Omental fat pad (tissue), 4 donors: ENCODE results near the gene PHLDA3. TPM values are rescaled to one million over a fixed set of nuclear protein-coding genes. Genes with fewer than 3 reads are reported as not detected.
A peak's percentile ranks its signal among the peaks of the same experiment; 100 is the strongest.

ENCODE experiments used
- ATAC-seq: fragments of 150-250 bp; one replicate; pipeline ENCODE4 v1.9.1; 2016; ENCODE audit warnings: mild to moderate bottlenecking, moderate library complexity; ENCODE audit not compliant: low FRiP score
- DNase-seq: peaks from one replicate; pipeline ENCODE4 v3.0.0-alpha.2; 2019; ENCODE audit warnings: low spot score
- CTCF ChIP-seq, 3 donors: fragments of 450-650 bp; IDR thresholded peaks; one replicate each; pipeline ENCODE4 v1.5.1; 2016 to 2017; ENCODE audit warnings: antibody characterized with exemption in 3 of 3, mild to moderate bottlenecking in 3 of 3, moderate library complexity in 2 of 3
- total RNA-seq, 4 donors: library from RNA; depleted of rRNA; stranded (reverse); fragments of >200 nt; gene quantifications; one replicate each; pipeline ENCODE4 v1.1.0, GENCODE V29; 2016

Gene PHLDA3
- total RNA-seq, 4 donors from 2014 or later, result 95.2 to 392 (median 148) TPM

- DNase-seq (no peak), ATAC-seq (no peak)
- TF ChIP-seq CTCF (IDR thresholded peaks at IDR 0.05), result no peak
Measured at GRCh38 chr1:201514466-201514865, 45.5 kb upstream of the PHLDA3 start.

- ATAC-seq, result no peak
- DNase-seq, result no peak
- no peak for TF ChIP-seq CTCF (IDR thresholded peaks at IDR 0.05)
Measured at GRCh38 chr1:201513498-201514243, 44.7 kb upstream of the PHLDA3 start.

- ATAC-seq (peak; percentile 20), DNase-seq (no peak)
- TF ChIP-seq CTCF (IDR thresholded peaks at IDR 0.05), result no peak
Measured at GRCh38 chr1:201511941-201512539, 43.1 kb upstream of the PHLDA3 start.

GRCh38 chr1:201511396-201511940, 42.5 kb upstream of the PHLDA3 start:
- no peak for ATAC-seq
- no peak for DNase-seq
- TF ChIP-seq CTCF (IDR thresholded peaks at IDR 0.05), result no peak

- ATAC-seq (no peak), DNase-seq (no peak)
- TF ChIP-seq CTCF (IDR thresholded peaks at IDR 0.05), result no peak
Measured at GRCh38 chr1:201510734-201511133, 41.7 kb upstream of the PHLDA3 start.

GRCh38 chr1:201509601-201510374, 40.8 kb upstream of the PHLDA3 start:
- ATAC-seq, result no peak
- no peak for DNase-seq
- TF ChIP-seq CTCF (IDR thresholded peaks at IDR 0.05), result no peak
